GM12801 (cell line): Measurements from ENCODE around the gene PATL2.

Experiments used
- TF ChIP-seq, protein P1 (sequence below): IDR thresholded peaks from one replicate; pipeline ENCODE4 v1.5.1; 2011; ENCODE audit warnings: control low read depth; ENCODE audit not compliant: insufficient read length; ENCODE audit errors: extremely low read depth

Gene PATL2

DNA sequence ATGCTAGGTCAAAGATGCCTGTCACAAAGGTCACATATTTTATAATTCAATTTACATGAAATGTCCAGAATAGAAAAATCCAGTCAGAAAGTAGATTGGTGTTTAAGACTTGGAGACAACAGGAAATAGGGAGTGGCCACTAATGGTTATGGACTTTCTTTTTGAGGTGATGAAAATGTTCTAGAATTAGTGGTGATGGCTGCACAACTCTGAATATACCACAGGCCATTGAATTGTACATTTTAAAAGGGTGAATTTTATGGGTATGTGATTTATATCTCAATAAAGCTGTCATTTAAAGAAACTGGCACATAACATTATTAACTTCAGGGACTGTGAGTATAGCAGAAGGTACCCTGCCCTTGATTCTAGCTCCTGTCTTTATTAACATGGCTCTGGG is 63.5 kb downstream of the PATL2 start:
- TF ChIP-seq, protein P1, sequence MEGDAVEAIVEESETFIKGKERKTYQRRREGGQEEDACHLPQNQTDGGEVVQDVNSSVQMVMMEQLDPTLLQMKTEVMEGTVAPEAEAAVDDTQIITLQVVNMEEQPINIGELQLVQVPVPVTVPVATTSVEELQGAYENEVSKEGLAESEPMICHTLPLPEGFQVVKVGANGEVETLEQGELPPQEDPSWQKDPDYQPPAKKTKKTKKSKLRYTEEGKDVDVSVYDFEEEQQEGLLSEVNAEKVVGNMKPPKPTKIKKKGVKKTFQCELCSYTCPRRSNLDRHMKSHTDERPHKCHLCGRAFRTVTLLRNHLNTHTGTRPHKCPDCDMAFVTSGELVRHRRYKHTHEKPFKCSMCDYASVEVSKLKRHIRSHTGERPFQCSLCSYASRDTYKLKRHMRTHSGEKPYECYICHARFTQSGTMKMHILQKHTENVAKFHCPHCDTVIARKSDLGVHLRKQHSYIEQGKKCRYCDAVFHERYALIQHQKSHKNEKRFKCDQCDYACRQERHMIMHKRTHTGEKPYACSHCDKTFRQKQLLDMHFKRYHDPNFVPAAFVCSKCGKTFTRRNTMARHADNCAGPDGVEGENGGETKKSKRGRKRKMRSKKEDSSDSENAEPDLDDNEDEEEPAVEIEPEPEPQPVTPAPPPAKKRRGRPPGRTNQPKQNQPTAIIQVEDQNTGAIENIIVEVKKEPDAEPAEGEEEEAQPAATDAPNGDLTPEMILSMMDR: no peak

DNA sequence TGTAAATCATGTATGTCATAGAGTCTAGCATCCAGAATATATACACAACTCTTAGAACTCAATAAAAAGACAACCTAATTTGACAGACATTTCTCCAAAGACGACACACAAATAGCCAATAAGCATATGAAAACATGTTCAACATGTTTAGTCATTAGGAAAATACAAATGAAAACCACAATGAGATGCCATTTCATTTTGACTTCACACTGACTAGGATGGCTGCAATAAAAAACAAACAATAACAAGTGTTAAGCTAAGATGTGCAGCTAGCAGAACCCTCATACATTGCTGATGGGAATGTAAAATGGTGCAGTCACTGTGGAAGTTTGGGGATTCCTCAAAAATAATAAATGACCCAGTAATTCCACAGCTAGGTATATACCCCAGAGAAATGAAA is 64.1 kb downstream of the PATL2 start:
- TF ChIP-seq, protein P1: no peak

DNA sequence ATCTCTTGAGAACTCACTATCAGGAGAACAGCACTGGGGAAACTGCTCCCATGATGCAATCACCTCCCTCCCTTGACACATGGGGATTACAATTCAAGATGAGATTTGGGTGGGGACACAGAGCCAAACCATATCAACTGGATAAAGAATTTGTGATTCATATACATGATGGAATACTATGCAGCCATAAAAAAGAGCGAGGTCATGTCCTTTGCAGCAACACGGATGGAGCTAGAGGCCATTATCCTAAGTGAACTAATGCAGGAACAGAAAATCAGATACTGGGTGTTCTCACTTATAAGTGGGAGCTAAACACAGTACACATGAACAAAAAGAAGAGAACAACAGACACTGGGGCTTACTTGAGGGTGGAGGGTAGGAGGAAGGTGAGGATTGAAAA is 64.7 kb downstream of the PATL2 start:
- TF ChIP-seq, protein P1: no peak

DNA sequence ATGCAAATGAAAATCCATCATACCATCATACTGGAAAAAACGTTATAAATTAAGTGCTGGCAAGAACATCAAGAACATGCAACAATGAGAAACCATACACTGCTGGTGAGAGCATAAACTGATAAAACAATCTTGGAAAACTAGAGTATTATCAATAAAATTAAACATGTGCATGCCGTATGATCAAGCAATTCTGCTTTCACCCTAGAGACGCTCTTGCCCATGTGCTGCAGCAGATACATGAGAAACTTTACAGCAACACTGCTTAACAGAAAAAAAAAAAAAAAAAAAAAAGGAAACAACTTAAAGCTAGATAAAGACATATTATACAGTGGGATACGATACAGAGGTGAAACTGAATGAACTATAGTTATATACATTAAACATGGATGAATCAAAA is 69.5 kb downstream of the PATL2 start:
- TF ChIP-seq, protein P1: no peak

DNA sequence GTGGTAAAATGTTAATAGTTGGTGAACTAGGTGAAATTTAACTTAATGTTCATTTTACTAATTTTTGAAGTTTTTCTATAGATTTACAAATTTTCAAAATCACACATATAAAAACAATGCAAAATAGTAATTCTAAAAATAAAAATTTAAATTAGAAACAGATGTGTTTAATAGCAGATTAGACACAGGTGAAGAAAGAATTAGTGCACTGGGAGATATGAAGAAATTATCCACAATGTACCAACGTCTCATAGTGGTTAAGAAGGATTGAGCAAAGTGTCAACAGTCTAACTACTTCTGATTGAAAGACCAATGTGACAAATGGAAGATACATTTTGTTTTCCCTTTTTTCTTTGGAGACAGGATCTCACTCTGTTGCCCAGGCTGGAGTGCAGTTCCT is 74.1 kb downstream of the PATL2 start:
- TF ChIP-seq, protein P1: no peak

DNA sequence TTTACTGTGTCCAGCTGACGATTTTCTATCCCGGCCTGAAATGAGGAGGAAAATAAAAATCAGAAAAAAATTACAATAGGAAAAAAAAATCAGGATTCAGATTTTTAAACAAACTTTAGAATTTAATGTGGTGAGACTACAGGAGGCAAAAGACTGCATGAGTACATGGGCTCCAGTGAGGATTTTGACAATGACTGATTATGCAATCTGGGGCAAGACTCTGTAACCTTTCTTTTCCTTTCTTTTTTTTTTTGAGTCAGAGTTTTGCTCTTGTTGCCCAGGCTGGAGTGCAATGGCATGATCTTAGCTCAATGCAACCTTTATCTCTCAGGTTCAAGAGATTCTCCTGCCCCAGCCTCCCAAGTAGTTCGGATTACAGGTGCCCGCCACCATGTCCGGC is 77.5 kb downstream of the PATL2 start:
- TF ChIP-seq, protein P1: no peak

DNA sequence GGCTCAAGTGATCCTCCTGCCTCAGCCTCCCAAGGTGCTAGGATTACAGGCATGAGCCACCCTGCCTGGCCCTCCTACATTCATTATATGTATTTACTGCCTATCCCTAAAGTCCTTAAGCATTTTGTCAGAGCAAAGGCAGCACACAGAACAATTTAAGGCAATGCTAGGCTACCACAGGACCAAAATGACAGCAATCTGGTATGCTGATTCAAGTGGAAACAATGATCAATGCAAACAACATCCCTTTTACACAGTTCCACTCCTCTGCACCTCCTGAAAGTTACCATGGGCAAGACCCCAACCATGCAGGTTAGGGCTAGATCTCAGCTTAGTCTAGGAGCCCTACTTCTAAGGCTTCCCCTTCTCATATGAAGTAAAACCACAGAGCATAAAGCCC is 87.9 kb downstream of the PATL2 start:
- TF ChIP-seq, protein P1: no peak

DNA sequence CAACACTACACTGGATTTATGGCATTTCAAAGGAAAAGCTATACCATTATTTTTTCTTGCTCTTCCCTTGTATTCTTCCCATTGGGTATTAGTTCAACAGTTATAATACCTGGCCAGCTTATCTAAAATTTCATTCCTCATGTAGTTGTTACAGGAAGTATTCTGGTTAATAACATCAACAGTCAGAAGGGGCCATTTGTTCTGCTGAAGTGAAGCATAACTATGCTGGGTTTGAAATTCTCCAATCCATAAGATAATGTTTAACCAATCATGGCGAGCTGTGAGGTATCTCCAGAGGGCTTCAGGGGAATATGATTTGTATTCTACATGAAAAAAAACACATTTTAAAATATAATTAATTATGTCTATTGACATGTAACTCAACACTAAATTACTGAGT is 91.0 kb downstream of the PATL2 start:
- TF ChIP-seq, protein P1: no peak
